ENCODE measurements around the gene ISG15. TPM values are rescaled to one million over a fixed set of nuclear protein-coding genes. Genes with fewer than 3 reads are reported as not detected.
A peak's percentile ranks its signal among the peaks of the same experiment; 100 is the strongest.
"Not testable (repeated sequence)": the region's sequence is repeated elsewhere in the genome, so short reads cannot be mapped to it uniquely, and the experiment has no call there.

ISG15 gene
- total RNA-seq, 2 donors from 2014 or later = 15.2 to 44.3 TPM

DNA sequence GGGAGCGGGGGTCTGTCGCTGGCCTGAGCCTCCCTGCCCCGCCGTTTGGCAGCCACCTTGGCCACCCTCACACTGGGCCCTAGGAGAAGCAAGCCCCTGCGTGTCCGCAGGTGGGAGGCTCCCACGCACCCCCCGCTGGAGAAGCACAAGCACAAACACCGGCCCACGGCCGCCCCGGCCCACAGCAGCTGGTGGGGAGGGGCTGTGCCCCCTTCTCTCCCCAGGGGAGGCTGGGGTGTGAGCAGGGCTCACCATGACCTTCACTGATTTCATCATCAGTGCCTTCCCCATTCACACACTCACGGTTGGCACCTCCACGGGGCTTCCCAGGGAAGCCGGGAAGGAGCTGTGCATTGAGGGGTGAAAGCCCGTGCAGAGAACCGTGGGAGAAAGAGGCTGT is 14.5 kb downstream of the ISG15 start:
- DNase-seq (ENCODE audit: low spot score) = no peak
- no peaks in the 10 kb centered on the region for H3K9me3 Mint-ChIP-seq
- H3K4me1 Mint-ChIP-seq (ENCODE audit: low read depth in 2 of 2) = peaks cover 4 to 6% of the 10 kb centered on the region in 2 donors
- no peak overlapping the region for H3K4me3 Mint-ChIP-seq
- ATAC-seq = no peak
- H3K36me3 Mint-ChIP-seq = no peaks in the 10 kb centered on the region
- H3K27ac Mint-ChIP-seq = no peak overlapping the region
- peaks cover 6 to 10% of the 10 kb centered on the region in 2 donors for H3K27me3 Mint-ChIP-seq

GRCh38 chr1:1030867-1031658 is 17.8 kb downstream of the ISG15 start:
- Mint-ChIP-seq H3K4me1 (ENCODE audit: low read depth in 2 of 2) (peaks cover 4 to 13% of the 10 kb centered on the region in 2 donors), H3K27me3 (peaks cover 10 to 13% of the 10 kb centered on the region in 2 donors)
- H3K4me3 Mint-ChIP-seq; H3K27ac Mint-ChIP-seq; H3K9me3 Mint-ChIP-seq; H3K36me3 Mint-ChIP-seq; DNase-seq (ENCODE audit: low spot score); ATAC-seq: not testable (repeated sequence)

DNA sequence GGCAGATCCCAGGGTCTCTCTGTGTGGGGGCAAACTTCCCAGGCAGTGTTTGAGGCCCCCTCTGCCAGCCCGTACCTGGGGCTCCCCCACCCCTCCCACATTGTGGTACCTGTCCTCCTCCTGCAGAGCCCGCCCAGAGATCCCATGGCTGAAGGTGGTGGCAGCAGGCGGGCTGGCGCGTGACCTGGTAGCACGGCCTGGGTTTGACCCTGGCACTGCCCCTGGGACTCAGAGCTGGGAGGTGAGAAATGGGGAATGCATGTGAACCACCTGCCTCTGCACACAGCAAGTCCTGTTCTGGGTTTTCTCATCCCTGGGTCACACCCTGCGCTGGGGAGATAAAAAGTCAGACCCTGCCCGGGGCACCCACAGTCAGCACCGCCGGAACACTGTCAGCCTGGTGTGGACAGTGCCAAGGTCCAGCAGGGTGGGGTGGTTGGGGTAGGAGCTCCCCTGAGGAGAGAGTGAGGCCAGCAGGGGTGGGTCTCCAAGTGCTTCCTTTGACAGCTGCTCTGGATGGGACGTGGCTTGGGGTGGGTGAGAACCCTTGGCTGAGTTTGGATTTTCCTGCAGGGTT is 18.4 kb downstream of the ISG15 start:
- peaks cover 11 to 16% of the 10 kb centered on the region in 2 donors for H3K27me3 Mint-ChIP-seq
- H3K36me3 Mint-ChIP-seq = no peaks in the 10 kb centered on the region
- H3K4me3 Mint-ChIP-seq = peak overlapping the region; percentile 41
- no peak overlapping the region for H3K27ac Mint-ChIP-seq
- DNase-seq (ENCODE audit: low spot score) = no peak
- no peaks in the 10 kb centered on the region for H3K9me3 Mint-ChIP-seq
- H3K4me1 Mint-ChIP-seq (ENCODE audit: low read depth in 2 of 2) = peaks cover 4 to 14% of the 10 kb centered on the region in 2 donors
- ATAC-seq = no peak

DNA sequence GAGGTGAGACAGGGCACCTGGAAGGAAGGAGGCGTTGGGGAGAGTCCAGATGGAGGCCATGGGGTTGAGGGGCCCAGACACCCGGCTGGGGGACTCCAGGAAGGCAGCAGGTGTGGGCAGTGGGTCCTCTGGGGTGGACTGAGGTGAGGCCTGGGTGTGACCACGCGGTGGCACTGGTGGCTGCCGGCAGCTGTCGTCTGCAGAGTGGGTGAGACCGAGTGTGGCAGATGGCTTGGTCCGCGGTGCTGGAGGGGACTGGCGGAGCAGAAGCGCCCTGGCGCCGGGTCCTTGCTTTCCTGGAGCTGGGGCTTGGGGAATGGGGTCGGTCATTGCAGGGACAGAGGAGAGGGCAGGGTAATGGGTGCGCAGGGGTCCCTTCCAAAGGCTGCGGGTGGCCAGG is 19.1 kb downstream of the ISG15 start:
- peaks cover 11 to 14% of the 10 kb centered on the region in 2 donors for H3K27me3 Mint-ChIP-seq
- no peaks in the 10 kb centered on the region for H3K9me3 Mint-ChIP-seq
- H3K4me3 Mint-ChIP-seq = peak overlapping the region; percentile 41
- H3K4me1 Mint-ChIP-seq (ENCODE audit: low read depth in 2 of 2) = peaks cover 4 to 14% of the 10 kb centered on the region in 2 donors
- ATAC-seq (no peak), DNase-seq (ENCODE audit: low spot score) (no peak)
- no peak overlapping the region for H3K27ac Mint-ChIP-seq
- H3K36me3 Mint-ChIP-seq = no peaks in the 10 kb centered on the region

DNA sequence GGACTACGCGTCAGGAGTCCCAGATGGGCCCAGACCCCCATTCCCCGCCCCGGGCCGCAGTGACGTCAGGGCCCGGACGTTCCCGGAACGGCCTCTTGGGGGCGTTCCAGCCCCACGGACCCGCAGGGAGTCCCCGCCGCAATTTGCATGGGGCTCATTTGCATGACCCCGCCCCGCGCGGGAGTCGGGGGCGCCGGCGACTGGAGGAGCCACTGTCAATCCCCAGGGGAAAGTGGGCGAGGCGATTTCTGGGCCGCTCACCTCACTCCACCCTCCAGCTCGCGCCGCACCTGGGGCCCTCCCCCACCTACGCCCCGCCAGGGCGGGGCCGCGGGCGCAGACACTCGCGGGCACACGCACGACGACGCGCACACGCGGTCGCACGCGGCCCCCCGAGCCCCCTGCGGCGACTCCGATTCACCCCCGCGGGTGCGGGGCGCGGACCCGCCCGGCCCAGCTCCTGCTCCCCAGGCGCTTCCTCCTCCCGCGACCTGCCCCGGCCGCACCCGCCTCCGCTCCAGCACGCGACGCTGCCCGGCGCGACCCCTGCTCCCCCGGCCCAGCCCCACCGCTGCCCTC is 19.8 kb downstream of the ISG15 start:
- no peaks in the 10 kb centered on the region for H3K36me3 Mint-ChIP-seq
- ATAC-seq (peak; percentile 88 to 95), DNase-seq (ENCODE audit: low spot score) (peak; percentile 89)
- H3K27ac Mint-ChIP-seq = no peak overlapping the region
- peak overlapping the region; percentile 44 for H3K4me3 Mint-ChIP-seq
- peaks cover 11 to 14% of the 10 kb centered on the region in 2 donors for H3K27me3 Mint-ChIP-seq
- H3K9me3 Mint-ChIP-seq = no peaks in the 10 kb centered on the region
- peaks cover 4 to 14% of the 10 kb centered on the region in 2 donors for H3K4me1 Mint-ChIP-seq (ENCODE audit: low read depth in 2 of 2)

- Mint-ChIP-seq H3K27me3 (peaks cover 17 to 21% of the 10 kb centered on the region in 2 donors), H3K36me3 (no peaks in the 10 kb centered on the region), H3K4me3 (peak overlapping the region; percentile 34), H3K4me1 (ENCODE audit: low read depth in 2 of 2) (peaks cover 10 to 21% of the 10 kb centered on the region in 2 donors), H3K9me3 (no peaks in the 10 kb centered on the region), H3K27ac (no peak overlapping the region)
- DNase-seq (ENCODE audit: low spot score) = no peak
- ATAC-seq = no peak
Observed at GRCh38 chr1:1033731-1034438, 20.6 kb downstream of the ISG15 start.

DNA sequence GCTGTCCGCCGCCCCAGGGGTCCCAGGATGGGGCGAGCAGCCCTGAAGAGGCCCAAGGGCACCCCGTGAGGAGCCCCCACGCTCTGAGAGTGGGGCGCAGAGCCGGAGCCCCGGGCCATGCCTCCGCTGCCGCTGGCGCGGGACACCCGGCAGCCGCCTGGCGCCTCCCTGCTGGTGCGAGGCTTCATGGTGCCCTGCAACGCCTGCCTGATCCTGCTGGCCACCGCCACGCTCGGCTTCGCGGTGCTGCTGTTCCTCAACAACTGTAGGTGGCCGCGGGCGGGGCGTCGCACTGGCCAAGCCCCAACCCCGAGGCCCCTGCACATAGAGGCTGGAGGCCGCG is 21.1 kb downstream of the ISG15 start:
- Mint-ChIP-seq H3K27ac (no peak overlapping the region), H3K9me3 (no peaks in the 10 kb centered on the region), H3K27me3 (peaks cover 18 to 22% of the 10 kb centered on the region in 2 donors), H3K36me3 (no peaks in the 10 kb centered on the region), H3K4me1 (ENCODE audit: low read depth in 2 of 2) (peaks cover 13 to 25% of the 10 kb centered on the region in 2 donors), H3K4me3 (peak overlapping the region; percentile 34)
- ATAC-seq (no peak), DNase-seq (ENCODE audit: low spot score) (no peak)

DNA sequence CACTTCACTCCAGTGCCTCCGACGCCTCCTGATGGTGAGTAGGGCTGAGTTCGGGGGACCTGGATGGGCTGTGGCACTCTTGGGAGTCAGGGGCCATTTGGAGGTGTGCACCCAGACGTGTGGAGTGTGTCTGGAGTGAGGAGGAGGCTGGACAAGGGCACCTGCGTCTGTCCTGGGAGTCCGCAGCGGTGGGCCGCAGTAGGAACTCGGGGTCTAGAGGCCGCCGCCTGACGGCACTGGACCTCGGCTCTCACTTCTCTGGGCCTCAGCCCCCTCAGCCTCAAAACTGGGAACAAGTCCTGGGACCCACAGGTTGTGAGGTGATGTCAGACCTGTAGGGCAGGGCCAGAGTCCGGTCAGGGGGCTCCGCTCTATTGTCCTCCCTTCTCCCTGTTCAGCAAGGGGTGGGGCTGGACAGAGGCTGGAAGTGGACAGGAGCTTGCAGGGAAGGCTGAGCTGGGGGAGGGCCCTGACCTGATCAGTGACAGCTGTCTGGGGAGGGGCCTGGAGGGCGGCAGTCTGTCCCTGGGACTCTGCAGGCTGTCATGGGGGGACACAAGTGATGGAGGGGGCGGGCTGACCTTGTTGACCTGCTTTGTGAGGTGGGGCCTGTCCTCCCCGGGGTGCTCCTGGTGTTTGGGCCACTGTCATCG is 22.1 kb downstream of the ISG15 start:
- no peak overlapping the region for H3K4me3 Mint-ChIP-seq
- H3K27ac Mint-ChIP-seq = peak overlapping the region in 1 of 2 donors; percentile 39
- H3K9me3 Mint-ChIP-seq = no peaks in the 10 kb centered on the region
- DNase-seq (ENCODE audit: low spot score) (no peak), ATAC-seq (no peak)
- peaks cover 18 to 26% of the 10 kb centered on the region in 2 donors for H3K27me3 Mint-ChIP-seq
- peaks cover 19 to 30% of the 10 kb centered on the region in 2 donors for H3K4me1 Mint-ChIP-seq (ENCODE audit: low read depth in 2 of 2)
- no peaks in the 10 kb centered on the region for H3K36me3 Mint-ChIP-seq

GRCh38 chr1:1037366-1038327 is 24.4 kb downstream of the ISG15 start:
- ATAC-seq (no peak), DNase-seq (ENCODE audit: low spot score) (no peak)
- Mint-ChIP-seq H3K4me1 (ENCODE audit: low read depth in 2 of 2) (peaks cover 14 to 27% of the 10 kb centered on the region in 2 donors), H3K36me3 (no peaks in the 10 kb centered on the region), H3K9me3 (no peaks in the 10 kb centered on the region), H3K27ac (no peak overlapping the region), H3K4me3 (no peak overlapping the region), H3K27me3 (peaks cover 12 to 20% of the 10 kb centered on the region in 2 donors)

DNA sequence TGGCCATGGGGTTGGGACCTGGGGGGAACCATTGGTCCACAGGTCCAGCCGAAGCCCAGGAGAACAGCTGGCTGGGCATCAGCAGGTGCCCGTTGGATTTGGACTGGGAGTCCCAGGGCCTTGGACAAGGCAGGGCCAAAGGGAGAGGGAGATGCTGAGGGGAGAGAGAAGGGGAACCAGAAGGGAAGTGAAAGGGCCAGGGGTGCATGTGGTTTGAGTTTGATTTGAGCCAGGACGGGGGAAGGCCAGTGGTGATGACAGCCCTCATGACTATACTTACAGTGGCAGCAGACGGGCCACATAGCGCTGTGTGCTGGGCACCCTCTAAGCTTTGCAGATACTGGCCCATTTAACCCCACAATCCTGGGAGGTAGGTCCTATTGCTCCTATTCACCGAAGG is 25.4 kb downstream of the ISG15 start:
- peak overlapping the region in 1 of 2 donors; percentile 61 for H3K27ac Mint-ChIP-seq
- H3K4me3 Mint-ChIP-seq = peak overlapping the region; percentile 84
- ATAC-seq (no peak), DNase-seq (ENCODE audit: low spot score) (no peak)
- peaks cover 12 to 20% of the 10 kb centered on the region in 2 donors for H3K27me3 Mint-ChIP-seq
- no peaks in the 10 kb centered on the region for H3K9me3 Mint-ChIP-seq
- H3K4me1 Mint-ChIP-seq (ENCODE audit: low read depth in 2 of 2) = peaks cover 14 to 29% of the 10 kb centered on the region in 2 donors
- no peaks in the 10 kb centered on the region for H3K36me3 Mint-ChIP-seq

DNA sequence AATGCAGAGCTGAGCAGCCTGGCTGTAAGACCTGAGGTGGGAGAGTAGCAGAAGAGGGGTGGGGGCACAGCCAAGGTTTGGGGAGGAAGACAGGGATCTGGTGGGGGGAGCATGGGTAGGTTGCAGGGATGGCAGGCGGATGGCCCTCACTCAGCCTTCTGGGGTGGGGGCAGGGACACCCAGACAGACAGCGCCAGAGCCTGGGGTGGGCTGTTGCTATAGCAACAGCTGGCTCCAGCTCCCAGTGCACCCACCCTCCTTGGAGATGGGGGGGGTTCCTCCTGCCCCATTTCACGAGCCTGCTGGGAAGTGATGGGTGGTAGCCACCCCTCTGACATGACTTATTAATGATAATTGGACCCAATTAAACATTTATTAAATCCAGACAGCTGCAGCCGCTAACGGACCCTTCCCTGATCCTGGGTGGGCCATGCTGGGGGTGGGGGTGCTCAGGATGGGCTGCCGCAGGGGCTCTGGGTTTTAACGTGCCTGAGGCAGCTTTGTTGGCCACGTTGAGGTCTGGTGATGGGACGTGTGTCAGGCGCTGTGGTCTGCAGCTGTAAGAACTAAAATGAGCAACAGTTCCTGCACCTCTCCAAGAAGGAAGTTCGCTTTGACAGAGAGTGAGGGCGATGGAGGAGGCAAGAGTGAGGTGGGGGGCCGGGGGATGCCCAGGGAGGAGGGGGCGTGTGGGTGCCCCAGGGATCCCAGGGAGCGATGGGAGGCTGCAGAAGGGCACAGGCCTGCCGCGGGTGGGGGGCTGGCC is 26.0 kb downstream of the ISG15 start:
- no peaks in the 10 kb centered on the region for H3K9me3 Mint-ChIP-seq
- H3K36me3 Mint-ChIP-seq = no peaks in the 10 kb centered on the region
- peak overlapping the region; percentile 7 to 71 for H3K27ac Mint-ChIP-seq
- DNase-seq (ENCODE audit: low spot score) (no peak), ATAC-seq (peak; percentile 30 to 68)
- peaks cover 12 to 20% of the 10 kb centered on the region in 2 donors for H3K27me3 Mint-ChIP-seq
- H3K4me1 Mint-ChIP-seq (ENCODE audit: low read depth in 2 of 2) = peaks cover 14 to 29% of the 10 kb centered on the region in 2 donors
- peak overlapping the region; percentile 84 for H3K4me3 Mint-ChIP-seq

Measured in natural killer cell treated with Interleukin-12 subunit alpha and Interleukin-12 subunit beta and Interleukin-15 and Interleukin-18, amount 100 ng/mL, for 72 hours (primary cell).